ENCODE measurements around the gene ZGRF1. TPM values are rescaled to one million over a fixed set of nuclear protein-coding genes. Genes with fewer than 3 reads are reported as not detected.
"Not testable (repeated sequence)": the region's sequence is repeated elsewhere in the genome, so short reads cannot be mapped to it uniquely, and the experiment has no call there.

ZGRF1 gene
- total RNA-seq, 1 donor from 2014 or later: 2.6 TPM

DNA sequence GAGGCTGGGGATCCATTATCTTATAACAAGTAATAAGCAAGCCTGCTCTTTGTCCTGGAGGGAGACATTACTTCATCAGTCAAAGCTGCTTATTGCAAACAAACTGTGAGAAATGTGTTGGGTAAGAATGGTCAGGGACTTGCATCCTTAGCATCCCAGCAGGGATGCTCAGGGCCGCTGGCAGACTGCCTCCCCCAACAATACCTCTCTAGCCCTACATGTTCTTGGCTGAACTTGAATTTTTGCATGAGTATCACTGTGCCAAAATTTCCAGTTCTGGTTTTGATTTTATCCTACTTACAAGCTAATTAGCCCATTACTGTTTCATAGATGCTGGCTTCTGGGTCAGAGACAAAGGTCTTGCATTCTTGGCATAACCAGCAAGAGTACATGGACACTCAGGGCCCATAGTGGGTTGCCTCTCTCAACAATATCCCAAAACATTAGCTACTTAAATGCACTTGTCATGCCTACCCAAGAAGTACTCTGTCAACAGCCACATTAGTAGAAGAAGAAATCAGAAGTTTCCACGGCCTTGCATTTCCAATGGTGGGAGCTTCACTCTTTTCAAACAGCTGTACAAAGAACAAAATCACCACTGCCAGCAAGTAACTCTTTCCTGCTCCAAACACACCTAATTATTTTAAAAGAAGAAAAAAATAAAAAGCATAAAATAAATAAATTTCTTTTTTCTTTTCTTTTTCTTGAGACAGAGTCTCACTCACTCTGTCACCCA is 78.9 kb downstream of the ZGRF1 start:
- no peak for DNase-seq (ENCODE audit: low spot score)

DNA sequence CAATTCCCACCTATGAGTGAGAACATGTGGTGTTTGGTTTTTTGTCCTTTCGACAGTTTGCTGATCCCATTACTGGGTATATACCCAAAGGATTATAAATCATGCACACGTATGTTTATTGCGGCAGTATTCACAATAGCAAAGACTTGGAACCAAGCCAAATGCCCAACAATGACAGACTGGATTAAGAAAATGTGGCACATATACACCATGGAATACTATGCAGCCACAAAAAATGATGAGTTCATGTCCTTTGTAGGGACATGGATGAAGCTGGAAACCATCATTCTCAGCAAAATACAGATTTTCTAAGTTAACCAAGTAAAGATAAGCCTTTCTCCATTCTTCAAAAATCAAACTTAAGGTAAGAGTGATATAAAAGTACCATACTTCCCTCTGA is 82.4 kb downstream of the ZGRF1 start:
- DNase-seq (ENCODE audit: low spot score): not testable (repeated sequence)

DNA sequence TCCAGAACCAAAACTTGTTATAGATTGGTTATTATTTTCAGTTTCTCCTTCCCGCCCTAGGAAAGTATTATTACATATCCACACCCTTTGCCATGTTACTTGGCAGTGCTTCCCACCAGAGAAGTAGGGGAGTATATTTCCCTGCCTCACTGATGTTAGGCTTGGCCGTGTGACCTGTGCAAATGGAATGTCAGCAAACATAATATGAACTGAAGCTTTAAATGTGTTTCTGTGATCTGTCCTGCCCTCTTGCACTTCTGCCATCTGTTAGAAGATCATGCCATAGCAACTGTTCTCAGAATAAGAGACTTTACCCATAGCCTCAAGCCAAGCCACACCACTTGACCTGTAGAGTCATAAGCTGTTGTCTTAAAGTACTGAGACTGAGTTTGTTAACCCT is 84.0 kb downstream of the ZGRF1 start:
- DNase-seq (ENCODE audit: low spot score): no peak

DNA sequence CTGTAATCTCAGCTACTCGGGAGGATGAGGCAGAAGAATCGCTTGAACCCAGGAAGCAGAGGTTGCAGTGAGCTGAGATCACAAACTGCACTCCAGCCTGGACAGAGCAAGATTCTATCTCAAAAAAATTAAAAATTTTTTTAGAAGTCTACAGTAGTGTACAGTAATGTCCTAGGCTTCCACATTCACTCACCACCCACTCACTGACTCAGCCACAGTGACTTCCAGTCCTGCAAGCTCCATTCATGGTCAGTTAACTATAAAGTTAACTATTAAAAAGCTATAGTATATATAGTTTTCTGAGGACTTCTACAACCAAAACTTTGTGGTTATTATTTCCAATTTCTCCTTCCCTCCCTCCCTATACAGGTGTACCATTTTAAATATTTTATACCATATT is 86.0 kb downstream of the ZGRF1 start:
- DNase-seq (ENCODE audit: low spot score): no peak

DNA sequence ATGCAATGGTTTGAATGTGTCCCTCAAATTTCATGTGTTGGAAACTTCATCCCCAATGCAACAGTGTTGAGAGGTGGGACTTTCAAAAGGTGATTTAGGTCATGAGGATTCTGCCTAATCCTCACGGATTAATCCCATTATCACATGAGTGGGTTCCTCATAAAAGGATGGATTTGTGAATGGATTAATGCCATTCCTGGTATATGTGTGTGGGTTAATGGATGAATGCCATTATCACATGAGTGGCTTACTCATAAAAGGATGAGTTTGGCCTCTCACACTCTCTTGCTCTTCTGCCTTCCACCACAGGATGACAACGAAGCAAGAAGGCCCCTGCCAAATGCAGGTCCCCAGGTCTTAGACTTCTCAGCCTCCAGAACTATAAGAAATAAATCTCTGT is 90.2 kb downstream of the ZGRF1 start:
- DNase-seq (ENCODE audit: low spot score): no peak

DNA sequence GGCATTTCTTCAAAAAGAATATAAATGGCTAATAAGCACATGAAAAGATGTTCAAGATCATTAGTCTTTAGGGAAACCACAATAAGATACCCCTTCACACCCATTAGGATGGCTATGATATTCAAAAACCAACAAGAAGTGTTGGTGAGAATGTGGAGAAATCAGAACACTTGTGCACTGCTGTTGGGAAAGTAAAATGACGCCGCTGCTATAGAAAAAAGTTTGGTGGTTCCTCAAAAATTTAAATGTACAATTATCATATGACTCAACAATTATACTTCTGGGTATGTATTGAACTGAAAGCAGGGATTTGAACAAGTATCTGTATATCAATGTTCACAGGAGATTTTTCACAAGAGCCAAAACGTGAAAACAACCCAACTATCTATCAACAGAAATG is 91.4 kb downstream of the ZGRF1 start:
- no peak for DNase-seq (ENCODE audit: low spot score)

DNA sequence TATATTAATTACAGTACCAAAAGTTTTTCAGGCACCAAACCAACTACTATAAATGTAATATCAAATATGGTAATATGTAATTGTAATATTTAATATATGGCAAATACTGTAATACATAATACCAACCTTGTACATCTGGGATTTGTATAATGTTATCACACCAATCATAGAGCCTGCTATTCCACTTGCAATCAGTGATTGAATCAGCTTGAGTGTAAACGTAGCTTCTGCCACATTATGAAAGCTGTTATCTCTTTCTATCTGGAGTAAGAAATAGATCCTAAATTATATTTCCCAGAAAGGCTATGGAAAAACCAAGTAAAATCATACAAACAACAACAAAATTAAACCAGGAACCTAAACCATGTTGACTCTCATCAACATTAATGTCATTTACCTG is 96.0 kb downstream of the ZGRF1 start:
- DNase-seq (ENCODE audit: low spot score): no peak

DNA sequence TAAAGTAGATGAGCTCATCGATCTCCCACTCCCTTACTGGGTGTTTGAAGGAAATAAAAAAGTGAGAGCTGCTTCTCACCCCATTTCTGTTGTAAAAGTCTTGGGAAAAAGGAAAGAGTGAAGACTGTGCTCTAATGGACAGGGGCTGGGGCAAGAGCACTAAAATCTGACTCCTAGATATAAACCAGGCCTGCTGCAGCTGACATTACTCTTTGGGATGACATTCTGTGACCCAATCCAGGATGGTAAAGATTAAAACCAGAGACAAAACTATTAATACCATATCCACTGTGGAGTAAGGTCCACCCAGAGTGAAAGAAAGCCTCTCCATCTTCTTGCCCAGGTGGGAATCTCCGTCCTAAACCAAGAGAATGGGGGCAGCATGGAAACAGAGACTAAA is 100.6 kb downstream of the ZGRF1 start:
- no peak for DNase-seq (ENCODE audit: low spot score)

DNA sequence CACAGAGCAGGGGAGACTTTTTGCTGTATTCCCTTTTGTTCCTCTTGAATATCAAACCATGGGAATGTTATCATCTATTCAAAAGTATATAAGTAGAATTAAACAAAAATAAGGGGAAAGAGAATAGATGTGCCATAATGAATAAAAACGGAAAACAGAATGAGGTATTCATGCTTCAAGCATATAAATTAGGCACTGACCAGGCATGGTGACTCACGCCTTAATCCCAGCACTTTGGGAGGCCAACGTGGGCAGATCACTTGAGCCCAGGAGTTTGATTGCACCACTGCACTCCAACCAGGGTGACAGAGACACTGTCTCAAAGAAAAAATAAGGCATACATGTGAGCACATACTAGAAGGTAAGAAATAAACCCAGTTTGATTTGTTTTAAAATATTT is 104.4 kb downstream of the ZGRF1 start:
- DNase-seq (ENCODE audit: low spot score): no peak

DNA sequence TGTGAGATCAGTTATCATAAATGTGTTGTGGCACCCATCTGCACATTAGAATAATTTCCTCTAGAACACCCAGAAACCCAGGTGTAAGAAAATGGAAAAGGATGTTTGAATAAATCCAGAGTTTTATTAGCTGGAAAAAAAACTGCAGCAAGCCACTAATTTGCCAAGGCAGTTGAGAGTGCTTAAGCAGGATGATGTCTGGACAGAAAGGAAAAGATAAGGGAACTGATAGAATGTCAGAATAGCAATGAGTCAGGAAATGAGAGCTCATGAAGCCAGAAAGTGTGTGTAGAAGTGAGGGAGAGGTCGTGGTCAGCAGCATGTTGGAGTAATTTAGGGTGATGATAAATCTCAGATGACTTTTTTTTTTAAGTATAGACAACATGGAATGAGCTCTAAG is 105.6 kb downstream of the ZGRF1 start:
- no peak for DNase-seq (ENCODE audit: low spot score)

DNA sequence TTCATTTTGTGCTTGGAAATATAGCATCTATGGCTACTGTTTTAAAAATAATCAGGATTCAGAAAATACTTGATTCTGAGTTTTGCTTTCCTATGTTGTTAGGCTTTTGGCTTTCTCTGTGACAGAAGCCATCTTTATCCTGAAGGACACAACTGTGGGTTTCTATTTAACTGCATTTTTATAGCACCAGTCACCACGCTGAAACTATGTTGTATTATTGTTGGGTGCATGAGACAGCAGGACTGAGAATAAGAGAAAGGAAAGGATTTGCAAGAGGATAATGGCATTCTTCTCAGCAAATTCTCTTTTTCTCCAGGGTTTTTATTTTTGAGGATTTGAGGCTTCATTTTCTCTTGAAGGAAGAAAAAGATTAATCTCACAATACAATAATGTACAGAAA is 110.6 kb downstream of the ZGRF1 start:
- DNase-seq (ENCODE audit: low spot score): no peak

DNA sequence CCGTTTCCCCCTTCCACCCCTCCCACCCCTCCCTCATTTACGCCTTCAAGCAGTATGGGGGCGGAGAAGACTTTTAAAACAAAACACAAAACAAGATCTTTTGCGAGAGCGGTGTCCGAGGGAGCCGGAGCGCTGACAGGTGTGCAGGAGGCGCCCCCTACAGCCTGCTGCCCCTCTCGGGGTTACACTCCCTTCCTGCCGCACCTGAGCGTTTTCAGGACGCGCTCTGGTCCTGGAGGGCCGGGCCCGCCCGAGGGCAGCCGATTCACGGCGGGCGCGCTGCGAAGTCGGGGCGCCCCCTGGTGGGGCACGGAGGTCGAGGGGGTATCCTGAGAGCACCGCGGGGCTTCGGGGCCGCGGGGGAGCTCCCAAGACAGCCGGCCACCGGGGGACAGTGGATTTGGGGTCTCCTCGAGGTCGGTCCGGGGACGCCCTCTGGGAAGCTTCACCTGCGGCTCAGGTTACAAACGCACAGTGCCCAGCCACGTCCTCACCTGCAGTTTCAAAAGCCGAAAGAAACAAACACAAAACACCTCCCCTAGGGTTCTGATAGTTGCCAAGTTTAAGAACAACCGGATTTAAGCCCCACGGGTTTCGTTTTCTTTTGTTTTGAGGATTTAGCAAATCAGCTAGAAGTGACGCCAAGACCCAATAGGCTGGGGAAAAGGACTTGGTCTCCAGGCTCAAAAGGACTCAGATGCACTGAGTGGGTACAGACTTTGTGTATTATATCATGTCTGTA is 112.8 kb downstream of the ZGRF1 start:
- DNase-seq (ENCODE audit: low spot score): no peak

DNA sequence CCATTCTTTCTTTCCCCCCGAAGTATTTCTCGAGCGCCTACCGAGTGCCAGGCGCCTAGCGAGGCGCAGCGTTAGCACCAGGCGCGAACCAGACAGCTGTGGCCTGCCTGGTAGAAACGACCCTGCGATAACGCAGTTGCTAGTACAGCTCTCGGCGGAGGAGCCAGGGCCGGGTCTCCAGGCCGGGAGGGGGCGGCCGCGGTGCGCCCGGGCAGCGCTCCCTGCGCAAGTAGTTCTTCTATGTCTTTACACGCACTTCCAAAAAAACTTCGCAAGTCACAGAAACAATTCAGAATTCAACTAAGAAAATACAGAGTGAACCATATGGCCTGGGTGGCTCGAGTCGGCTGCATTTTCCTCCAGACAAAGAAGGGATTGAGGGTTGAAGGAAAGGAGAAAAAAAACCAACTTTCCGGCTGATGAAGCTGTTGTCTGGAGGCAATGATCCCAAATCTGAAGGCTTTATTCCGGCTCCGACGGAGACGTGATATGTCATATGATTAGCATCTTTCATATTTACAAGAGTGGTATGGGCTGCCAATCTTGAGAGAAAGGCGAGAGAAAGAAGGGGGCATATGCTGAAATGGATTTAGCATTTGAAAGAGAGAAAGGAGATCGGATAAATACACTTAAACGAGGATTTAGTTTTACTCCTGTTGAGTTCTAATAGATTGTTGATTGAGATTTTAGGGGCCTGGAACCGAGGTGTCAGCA is 113.5 kb downstream of the ZGRF1 start:
- no peak for DNase-seq (ENCODE audit: low spot score)

DNA sequence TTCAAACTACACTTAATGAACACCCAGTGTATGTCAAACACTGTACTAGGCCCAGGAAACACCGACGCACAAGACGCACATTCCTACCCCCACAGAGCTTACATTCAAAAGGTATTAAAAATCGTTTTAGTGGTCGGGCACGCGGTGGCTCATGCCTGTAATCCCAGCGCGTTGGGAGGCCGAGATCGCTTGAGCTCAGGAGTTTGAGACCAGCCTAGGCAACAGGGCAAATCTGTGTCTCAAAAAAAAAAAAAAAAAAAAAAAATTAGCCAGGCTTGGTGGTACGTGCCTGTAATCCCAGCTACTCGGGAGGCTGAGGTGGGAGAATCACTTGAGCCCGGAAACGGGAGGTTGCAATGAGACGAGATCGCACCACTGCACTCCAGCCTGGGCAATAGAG is 114.3 kb downstream of the ZGRF1 start:
- DNase-seq (ENCODE audit: low spot score): not testable (repeated sequence)

DNA sequence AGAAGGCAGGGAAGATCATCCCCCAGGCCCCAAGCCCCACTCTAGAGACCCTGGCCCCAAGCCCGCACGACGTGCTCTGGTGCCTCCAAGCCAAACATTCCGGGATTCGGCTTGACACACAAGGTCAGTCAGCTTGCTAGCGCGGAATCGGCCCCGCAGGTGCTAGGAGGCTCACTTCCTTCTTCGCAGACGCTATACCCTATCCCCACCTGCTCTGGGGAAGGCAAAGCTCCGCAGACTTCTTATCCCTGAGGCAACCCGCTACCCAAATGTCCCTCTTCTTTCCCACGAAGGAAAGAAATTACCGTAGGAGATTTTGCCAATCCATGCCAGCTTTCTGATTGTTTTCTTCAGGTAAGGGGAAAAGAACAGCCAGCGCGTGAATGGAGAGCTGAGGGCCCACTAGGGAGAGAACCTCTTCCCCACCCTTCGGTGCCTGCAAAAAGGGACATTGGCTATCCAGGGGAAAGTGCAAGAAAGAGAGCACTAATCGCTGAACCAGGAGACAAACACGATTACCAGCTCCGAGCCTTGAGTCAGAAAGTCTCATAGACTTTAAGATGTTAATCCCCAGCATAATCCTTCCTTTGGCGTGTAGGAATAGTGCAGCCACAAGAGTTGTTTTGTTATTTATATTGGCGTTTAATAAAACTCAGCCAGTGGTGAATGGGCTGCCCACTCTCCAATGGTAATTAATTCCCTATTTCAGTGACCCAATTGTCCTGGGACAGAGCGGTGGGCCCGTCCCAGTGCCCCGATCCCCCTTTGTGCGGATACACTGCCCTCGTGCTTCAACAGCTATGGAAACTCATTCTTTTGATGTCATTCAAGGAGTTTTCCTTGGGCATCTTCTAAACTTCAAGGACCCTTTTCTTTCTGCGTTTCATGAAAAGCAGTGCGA is 115.3 kb downstream of the ZGRF1 start:
- no peak for DNase-seq (ENCODE audit: low spot score)

DNA sequence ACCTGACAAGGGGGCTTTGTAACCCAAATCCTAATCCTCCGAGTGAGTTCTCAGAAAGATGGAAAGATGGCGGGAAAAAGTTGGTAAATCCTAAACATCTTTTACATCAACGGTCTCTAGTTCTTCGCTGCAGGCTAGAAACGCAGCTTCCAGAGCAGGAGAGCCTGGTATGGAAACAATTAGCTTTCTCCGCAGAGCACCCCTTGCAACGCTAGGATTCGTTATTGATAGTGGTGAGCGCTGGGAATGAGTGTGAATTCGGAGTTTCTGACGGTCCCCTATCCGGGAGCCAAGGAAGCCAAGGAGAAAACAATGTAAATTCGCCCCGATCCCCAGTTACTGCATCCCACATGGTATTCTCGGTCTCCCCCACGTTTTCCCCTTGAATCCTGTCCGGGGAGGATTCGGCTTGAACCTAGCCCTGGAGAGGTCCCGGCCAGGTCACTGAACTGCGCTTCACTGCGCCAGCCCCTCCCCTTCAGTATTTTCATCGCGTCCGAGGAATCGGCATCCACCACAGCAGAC is 116.0 kb downstream of the ZGRF1 start:
- DNase-seq (ENCODE audit: low spot score): no peak

DNA sequence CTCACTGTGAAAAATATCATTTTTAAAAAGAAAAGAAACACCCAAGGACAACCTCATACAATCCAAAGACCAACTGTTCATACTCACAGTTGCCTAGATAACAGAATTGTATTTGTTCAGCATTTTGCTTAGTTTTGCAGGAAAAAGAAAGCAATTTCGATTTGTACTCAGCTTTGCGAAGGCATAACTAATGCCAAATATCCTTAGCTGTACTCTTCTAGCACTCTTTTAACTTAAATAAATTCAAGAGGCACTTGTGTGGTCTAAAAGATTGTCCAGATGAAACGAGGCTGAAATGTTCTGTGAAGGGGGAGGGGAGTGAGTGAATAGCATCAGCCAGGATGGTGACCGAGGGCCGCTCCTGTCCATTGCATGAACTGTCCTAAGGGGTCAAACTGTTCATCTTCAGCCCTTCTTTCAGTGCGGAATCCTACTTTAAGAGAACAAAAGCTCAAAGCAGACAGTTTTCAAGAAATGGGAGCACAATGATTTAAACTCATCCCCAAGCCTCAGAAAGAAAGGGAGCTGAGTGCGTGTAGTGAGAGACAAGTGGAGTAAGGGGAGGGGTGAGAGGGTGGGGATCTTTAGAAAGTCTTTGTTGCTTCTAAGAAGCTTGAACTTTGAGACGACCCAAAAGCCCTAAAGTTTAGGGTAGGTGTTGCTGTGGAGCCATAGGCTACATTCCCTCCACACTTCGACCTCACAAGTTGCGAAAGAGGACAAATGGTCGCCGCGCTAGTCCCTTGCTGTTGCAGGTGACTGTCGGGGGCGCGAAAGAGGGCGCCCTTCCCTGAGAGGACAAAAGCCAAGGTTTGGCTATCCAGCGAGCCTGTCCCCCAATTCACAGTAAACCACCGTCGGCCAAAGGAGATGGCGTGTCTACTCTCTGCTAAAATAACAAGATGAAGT is 116.8 kb downstream of the ZGRF1 start:
- no peak for DNase-seq (ENCODE audit: low spot score)

DNA sequence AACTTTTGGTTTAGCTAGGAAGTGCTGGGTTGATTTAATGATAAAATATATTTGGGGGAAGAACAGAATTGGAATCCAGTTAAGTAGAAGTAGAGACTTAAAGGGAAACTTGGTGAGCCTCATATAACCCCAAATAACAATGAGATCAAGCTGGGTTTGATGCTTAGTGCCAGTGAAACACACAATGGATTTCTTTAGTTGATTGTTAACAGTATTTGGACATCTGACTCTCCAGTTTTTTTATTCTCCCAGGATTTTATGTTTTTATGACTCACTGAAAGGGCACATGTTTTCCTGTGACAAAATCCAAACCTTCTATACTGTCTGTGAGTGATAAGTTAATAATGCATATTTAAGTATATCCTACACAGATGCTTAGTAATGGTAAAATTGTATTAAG is 118.0 kb downstream of the ZGRF1 start:
- no peak for DNase-seq (ENCODE audit: low spot score)

DNA sequence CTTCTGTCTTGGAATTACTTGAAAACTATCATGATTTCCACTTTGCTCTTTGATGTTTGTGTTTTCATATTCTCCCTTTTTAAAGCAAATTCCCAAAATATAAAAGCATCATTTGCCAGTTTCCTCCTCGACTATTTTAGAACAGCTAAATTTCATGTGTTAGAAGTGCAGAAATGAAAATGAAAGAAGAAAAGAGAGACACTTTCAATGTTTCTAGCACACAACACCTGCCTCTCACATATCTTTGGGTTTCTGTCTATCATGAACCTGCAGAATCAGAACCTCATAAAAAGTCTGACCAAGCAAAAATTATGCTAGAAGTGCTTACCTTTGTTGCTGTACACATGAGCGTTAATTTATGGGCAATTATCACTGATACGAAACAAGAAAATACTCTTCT is 118.8 kb downstream of the ZGRF1 start:
- no peak for DNase-seq (ENCODE audit: low spot score)

DNA sequence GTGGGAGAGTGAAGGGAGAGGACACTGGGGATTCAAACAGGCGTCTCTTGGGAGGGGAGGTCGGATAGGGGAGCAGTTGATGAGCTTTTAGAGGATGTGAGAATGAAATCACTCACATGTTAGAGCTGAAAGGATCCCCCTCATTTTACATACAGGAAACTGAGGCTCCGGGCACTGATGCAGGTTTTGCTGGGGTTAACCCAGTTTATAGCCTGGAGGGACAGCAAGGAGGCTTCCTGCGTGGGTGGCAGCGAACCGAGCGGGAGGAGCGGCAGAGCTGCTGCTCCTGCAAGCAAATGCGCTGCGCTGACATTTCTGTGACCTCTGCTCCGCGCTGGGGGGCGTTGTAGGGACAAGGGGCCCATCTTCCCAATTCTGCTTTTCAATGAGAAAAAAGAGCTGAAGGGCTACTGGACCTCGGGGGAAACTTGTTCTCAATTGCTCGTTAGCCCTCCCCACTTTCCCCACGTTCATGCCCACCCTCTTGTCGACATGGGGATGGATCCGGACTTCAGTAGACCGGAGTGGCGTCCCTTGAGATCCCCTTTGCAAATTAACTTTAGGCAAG is 119.6 kb downstream of the ZGRF1 start:
- DNase-seq (ENCODE audit: low spot score): no peak

All from mucosa of gallbladder (tissue), 1 donor.